Raji (cell line): Measurements from ENCODE around the gene ARAP2.

ENCODE experiments used
- POLR2A ChIP-seq: IDR thresholded peaks from 2 replicates; pipeline ENCODE4 v1.6.1; 2011; ENCODE audit warnings: low read depth, low read length, control low read depth; ENCODE audit not compliant: insufficient read depth

ARAP2 gene

GRCh38 chr4:36026348-36026880 lies 217.9 kb downstream of the ARAP2 start:
- no peak for TF ChIP-seq POLR2A

GRCh38 chr4:36024901-36025660 lies 219.2 kb downstream of the ARAP2 start:
- TF ChIP-seq POLR2A = no peak

- no peak for TF ChIP-seq POLR2A
Observed at GRCh38 chr4:36020351-36020750, 224.0 kb downstream of the ARAP2 start.
